ENCODE data around the gene NISCH.

NISCH gene

DNA sequence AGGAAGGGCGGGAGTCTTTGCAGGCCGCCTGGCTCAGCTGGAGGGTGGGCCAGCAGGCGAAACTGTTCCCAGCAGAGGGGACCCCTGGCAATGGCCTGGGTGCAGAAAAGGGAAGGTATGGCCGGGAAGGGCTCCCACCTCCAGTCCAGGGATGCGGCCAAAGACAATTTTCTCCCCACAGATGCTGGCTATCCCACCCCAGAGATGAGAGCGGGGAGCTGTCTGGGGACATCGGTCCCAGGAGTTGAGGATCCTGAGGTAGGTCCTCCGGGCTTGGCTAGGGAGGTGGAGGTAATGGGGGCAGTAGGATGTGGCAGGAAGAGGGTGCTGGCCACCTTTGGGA, 12.2 kb upstream of the NISCH start:
- Histone ChIP-seq H3K27ac (replicated peaks) (no peak overlapping the region), H3K27me3 (ENCODE audit: insufficient read depth, poor library complexity, severe bottlenecking) (no peaks in the 10 kb centered on the region), H3K4me3 (replicated peaks; ENCODE audit: insufficient read depth, low read length) (no peak overlapping the region)
- no peak for DNase-seq (ENCODE audit: low read depth in 1 of 2, low spot score in 1 of 2)
- TF ChIP-seq REST (IDR thresholded peaks at IDR 0.05; ENCODE audit: insufficient replicate concordance, low read depth) (no peak), POLR2AphosphoS5 (IDR thresholded peaks at IDR 0.05; ENCODE audit: low read depth) (no peak), SPI1 (IDR thresholded peaks at IDR 0.05; ENCODE audit: borderline replicate concordance, low read depth) (no peak), CTCF (IDR thresholded peaks at IDR 0.05; ENCODE audit: insufficient read depth, low read length) (no peak), GABPA (IDR thresholded peaks at IDR 0.05; ENCODE audit: low read depth) (no peak)

DNA sequence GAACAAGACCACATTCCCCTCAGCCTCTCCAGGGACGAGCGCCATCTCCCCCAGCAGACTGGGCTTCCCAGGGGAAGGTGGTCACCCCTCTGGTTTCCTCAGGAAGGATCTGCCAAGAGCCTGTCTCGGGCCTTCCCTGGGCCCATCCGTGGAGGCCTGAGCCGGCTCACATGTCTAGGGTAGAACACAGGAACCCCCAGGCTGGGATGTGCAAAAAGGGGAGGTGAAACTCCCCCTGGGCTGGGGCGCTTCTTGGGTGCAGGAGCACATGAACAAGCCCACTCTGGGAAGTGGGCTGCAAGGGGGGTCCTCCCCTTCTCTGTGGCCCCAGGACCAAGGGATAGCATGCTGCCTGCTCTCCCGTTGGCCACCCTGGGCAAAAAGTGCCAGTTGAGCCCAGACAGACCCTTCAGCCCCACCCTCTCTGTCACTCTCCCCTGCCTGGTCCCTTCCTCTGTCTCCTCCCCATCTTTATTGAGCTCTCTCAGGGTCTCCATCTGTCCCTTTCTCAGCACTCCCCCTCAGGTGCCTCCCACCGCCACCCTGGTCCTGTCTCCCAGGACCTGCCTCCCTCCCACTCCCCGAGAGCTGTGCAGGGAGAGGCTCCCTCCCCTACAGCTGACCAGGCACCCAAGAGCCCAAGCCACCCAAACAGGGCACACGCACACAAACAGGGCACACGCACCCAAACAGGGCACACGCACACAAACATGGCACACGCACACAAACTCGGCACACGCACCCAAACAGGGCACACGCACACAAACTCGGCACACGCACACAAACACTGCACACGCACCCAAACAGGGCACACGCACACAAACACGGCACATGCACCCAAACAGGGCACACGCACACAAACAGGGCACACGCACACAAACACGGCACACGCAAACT, 11.4 kb upstream of the NISCH start:
- Histone ChIP-seq H3K27me3 (ENCODE audit: insufficient read depth, poor library complexity, severe bottlenecking) (no peaks in the 10 kb centered on the region), H3K4me3 (replicated peaks; ENCODE audit: insufficient read depth, low read length) (peak overlapping the region; percentile 50), H3K27ac (replicated peaks) (no peak overlapping the region)
- no peak for DNase-seq (ENCODE audit: low read depth in 1 of 2, low spot score in 1 of 2)
- TF ChIP-seq REST (IDR thresholded peaks at IDR 0.05; ENCODE audit: insufficient replicate concordance, low read depth) (no peak), GABPA (IDR thresholded peaks at IDR 0.05; ENCODE audit: low read depth) (no peak), SPI1 (IDR thresholded peaks at IDR 0.05; ENCODE audit: borderline replicate concordance, low read depth) (no peak), CTCF (IDR thresholded peaks at IDR 0.05; ENCODE audit: insufficient read depth, low read length) (no peak), POLR2AphosphoS5 (IDR thresholded peaks at IDR 0.05; ENCODE audit: low read depth) (no peak)

- TF ChIP-seq CTCF (IDR thresholded peaks at IDR 0.05; ENCODE audit: insufficient read depth, low read length): no peak
- TF ChIP-seq REST (IDR thresholded peaks at IDR 0.05; ENCODE audit: insufficient replicate concordance, low read depth): peak; percentile 18
- TF ChIP-seq SPI1 (IDR thresholded peaks at IDR 0.05; ENCODE audit: borderline replicate concordance, low read depth): no peak
- TF ChIP-seq GABPA (IDR thresholded peaks at IDR 0.05; ENCODE audit: low read depth): no peak
- TF ChIP-seq POLR2AphosphoS5 (IDR thresholded peaks at IDR 0.05; ENCODE audit: low read depth): peak; percentile 72; the same call in 1 of the 2 replicates
- DNase-seq (ENCODE audit: low read depth in 1 of 2, low spot score in 1 of 2): peak; percentile 75 to 87
- no peaks in the 10 kb centered on the region for H3K27me3 ChIP-seq (ENCODE audit: insufficient read depth, poor library complexity, severe bottlenecking)
- H3K4me3 ChIP-seq (replicated peaks; ENCODE audit: insufficient read depth, low read length): peak within 1 kb of the TSS; percentile 50
- no peak within 1 kb of the TSS for H3K27ac ChIP-seq (replicated peaks)
Observed at GRCh38 chr3:52444860-52445793, 10.3 kb upstream of the NISCH start, which contains the start of gene SEMA3G. Gene SEMA3G, minus strand, starts transcription at chr3:52445103. Its CDS starts 76 bp downstream, at chr3:52445027.

Measured in HL-60 (cell line).